ENCODE results near the gene NDUFA11.
"Not testable (repeated sequence)": the region's sequence is repeated elsewhere in the genome, so short reads cannot be mapped to it uniquely, and the experiment has no call there.

NDUFA11 gene

GRCh38 chr19:5884065-5884811, 19.4 kb downstream of the NDUFA11 start:
- not testable (repeated sequence) for DNase-seq

GRCh38 chr19:5883157-5883873, 20.3 kb downstream of the NDUFA11 start:
- DNase-seq: not testable (repeated sequence)

DNA sequence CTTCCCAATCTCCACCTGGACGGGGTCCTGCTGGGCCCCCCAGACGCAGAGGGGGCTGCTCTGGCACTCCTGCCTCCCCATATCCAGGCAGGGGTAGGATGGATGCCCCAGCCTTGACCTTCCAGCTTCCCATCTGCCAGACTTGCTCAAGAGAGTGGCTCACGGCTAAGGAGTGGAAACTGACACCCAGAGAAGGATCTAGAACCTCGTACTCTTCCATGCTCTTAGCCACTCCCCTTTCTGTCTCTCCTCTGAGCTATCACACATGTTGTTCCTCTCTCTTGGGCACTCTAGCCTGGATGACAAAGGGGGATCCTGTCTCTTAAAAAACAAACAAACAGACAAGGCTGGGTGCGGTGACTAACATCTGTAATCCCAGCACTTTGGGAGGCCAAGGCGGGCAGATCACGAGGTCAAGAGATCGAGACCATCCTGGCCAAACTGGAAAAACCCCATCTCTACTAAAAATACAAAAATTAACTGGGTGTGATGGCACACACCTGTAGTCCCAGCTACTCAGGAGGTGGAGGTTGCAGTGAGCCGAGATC, 21.1 kb downstream of the NDUFA11 start:
- peak; percentile 40 for DNase-seq

DNA sequence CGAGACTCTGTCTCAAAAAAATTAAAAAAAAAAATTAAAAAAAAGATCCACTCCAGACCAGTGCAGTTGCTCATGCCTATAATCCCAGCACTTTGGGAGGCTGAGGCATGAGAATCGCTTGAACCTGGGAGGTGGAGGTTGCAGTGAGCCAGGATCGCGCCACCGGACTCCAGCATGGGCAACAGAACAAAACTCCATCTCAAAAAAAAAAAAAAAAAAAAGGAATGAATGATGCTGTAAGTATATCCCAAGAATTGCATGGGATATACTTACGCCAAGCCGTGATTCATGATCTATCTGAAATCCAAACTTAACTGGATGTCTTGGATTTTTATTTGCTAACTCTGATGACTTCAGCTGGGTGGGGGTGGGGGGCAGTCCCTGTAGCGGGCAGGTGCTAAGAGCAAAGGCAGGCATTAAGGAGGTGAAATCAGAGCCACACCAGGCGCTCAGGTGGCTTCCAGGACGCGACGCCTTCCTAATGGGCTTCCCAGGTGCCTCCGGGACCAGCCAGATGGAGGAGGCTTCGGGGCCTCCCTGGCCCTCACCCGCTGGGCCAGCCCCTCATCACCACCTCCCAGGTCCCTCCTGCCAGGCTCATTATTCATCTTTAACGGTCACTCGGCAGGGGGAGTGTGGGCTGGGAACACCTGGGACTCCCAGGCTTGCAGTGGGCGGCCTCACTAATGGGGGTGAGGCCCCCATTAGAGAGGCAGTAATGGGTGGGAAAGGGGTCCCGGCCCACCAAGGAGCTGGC, 21.9 kb downstream of the NDUFA11 start:
- DNase-seq: no peak

DNA sequence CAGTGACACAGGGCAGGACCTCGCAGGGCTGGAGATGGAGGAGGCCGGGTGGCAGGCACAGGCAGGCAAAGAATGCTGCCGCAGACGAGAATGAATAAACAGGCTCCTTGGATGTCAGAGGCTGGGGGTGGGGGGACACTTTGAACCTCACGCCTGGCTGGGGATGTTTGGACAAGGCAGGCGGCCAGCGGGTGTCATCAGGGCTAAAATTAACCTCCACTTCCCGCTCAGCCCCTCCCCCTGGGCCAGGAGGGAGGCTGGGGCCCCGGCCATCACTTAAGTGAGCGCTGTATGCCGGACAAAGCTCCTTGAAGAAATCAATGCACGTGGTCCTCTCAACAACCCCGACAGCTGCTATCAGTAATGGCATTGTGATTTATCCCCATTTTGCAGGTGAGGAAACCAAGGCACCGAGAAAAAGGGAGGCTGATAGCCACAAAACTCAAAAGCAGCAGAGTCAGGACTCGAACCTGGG, 22.9 kb downstream of the NDUFA11 start:
- peak; percentile 48 for DNase-seq

GRCh38 chr19:5880196-5880595, 23.4 kb downstream of the NDUFA11 start:
- no peak for DNase-seq

GRCh38 chr19:5877882-5878281, 25.7 kb downstream of the NDUFA11 start:
- DNase-seq: no peak

- DNase-seq: no peak
These were observed 26.2 kb downstream of the NDUFA11 start for GRCh38 chr19:5877427-5877826.

DNA sequence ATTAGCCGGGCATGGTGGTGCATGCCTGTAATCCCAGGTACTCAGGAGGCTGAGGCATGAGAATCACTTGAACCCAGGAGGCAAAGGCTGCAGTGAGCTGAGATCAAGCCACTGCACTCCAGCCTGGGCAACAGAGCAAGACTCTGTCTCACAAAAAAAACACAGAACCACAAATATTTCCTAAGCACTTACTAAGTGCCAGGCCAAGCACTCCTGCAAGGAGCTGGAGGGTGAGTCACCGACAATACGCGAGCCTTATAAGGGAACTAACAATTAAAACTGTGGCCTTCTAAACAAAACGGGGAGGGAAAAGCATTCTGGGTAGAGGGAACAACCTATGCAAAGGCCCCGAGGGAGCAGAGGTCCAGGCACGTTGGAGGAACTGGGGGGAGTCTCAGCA, 29.1 kb downstream of the NDUFA11 start:
- DNase-seq: peak; percentile 80

- DNase-seq: no peak
These were observed 29.9 kb downstream of the NDUFA11 start for GRCh38 chr19:5873617-5874199.

- no peak for DNase-seq
These were observed 32.6 kb downstream of the NDUFA11 start for GRCh38 chr19:5870986-5871394.

DNA sequence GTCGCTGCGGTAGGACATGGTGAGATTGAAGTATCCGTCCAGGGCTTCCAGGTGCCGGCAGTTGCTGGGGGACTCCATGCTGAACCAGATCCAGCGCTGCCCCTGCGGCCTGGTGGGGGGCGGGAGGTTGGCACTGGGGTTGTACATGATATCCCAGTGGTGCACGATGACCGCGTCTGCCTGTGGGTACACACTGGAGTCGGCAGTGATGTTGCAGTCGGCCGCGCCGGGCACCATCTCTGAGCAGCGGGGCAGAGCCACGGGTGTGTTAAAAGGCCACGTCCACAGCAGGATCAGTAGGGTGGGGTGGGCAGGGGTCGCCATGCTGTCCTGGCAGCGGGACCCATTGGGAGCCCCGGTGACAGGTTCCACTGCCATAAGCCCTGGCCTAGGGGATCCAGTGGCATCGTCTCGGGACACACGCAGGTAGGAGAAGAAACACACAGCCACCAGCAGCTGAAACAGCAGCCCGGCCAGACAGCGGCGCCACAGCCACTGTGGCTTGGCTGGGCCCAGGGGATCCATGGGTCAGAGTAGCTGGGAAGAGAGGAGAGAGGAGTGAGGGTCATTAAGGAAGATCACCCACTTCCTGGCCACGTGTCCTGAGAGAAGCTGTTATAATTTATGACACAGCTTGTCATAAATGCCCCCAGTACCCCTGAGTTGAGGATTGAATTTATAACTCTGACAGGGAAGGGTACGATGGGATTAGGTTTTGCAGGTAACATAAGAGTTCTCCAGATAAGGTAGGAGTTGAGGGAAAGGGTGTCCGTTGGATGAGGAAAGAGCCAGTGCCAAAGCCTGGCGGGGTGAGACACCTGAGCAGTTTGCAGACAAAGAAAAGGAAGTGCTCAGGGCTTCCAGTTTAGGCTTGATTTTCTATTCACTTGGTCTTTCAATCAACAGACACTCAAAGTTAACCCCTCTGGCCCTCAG, 36.1 kb downstream of the NDUFA11 start:
- no peak for DNase-seq

- no peak for DNase-seq
These were observed 37.8 kb downstream of the NDUFA11 start for GRCh38 chr19:5865772-5866171.

- no peak for DNase-seq
These were observed 38.7 kb downstream of the NDUFA11 start for GRCh38 chr19:5864725-5865486.

- no peak for DNase-seq
These were observed 39.4 kb downstream of the NDUFA11 start for GRCh38 chr19:5864013-5864720.

- no peak for DNase-seq
These were observed 40.4 kb downstream of the NDUFA11 start for GRCh38 chr19:5863030-5863665.

DNA sequence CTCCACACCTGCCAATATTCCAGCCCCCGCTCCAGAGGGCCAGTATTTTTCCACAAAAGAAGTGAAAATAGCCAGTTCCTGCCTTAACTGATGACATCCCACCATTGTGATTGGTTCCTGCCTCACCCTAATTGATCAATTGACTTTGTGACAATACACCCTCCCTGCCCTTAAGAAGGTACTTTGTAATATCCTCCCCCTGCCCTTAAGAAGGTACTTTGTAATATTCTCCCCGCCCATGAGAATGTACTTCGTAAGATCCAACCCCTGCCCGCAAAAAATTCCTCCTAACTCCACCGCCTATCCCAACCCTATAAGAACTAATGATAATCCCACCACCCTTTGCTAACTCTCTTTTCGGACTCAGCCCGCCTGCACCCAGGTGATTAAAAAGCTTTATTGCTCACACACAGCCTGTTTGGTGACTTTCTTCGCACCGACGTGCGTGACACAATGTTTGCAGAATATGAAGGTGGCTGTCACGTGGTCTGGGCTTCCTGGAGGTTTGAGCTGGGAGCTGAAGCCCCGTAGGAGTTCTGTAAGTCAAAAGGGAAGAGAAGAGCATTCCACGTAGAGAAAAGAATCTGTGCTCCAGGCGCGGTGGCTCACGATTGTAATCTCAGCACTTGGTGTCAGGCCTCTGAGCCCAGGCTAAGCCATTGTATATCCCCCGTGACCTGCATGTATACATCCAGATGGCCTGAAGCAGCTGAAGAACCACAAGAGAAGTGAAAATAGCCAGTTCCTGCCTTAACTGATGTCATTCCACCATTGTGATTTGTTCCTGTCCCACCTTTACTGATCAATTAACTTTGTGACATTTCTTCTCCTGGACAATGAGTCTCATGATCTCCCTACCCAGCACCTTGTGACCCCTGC, 46.1 kb downstream of the NDUFA11 start:
- no peak for DNase-seq

DNA sequence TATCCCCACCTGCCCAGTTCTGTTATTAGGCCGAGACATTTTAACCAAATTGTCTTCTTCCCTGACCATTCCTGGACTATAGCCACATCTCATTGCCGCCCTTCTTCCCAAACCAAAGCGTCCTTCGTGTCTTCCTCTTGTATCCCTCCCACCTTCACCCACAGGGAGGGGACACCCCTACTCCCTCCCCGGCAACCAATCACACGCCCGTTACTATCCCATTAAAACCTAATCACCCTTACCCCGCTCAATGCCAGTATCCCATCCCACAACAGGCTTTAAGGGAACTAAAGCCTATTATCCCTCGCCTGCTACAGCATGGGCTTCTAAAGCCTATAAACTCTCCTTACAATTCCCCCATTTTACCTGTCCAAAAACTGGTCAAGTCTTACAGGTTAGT, 48.4 kb downstream of the NDUFA11 start:
- not testable (repeated sequence) for DNase-seq

DNA sequence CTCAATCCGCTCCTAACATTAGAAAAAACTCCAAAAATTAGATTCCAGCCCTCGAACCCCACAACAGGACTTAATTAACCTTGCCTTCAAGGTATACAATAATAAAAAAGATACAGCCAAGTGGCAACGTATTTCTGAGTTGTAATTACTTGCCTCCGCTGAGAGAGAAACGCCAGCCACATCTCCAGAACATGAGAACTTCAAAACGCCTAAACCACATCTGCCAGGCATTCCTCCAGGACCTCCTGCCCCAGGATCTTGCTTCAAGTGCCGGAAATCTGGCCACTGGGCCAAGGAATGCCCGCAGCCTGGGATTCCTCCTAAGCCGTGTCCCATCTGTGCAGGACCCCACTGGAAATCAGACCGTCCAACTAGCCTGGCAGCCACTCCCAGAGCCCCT, 49.5 kb downstream of the NDUFA11 start:
- not testable (repeated sequence) for DNase-seq
